NB4 (cell line): ENCODE results near the gene RTL1.

Experiments
- DNase-seq: peaks from one replicate; pipeline ENCODE4 v3.0.0; 2010; ENCODE audit warnings: low read depth
- H3K4me3 ChIP-seq: one replicate; pipeline ENCODE4 v1.5.1; 2011; ENCODE audit warnings: mild to moderate bottlenecking, low read depth, low read length, moderate library complexity
- MAX ChIP-seq: IDR thresholded peaks from 2 replicates; pipeline ENCODE4 v1.6.1; 2011; ENCODE audit warnings: low read depth, low read length
- MYC ChIP-seq: IDR thresholded peaks from 2 replicates; pipeline ENCODE4 v1.6.1; 2011; ENCODE audit warnings: low read depth, low read length
- POLR2A ChIP-seq: IDR thresholded peaks from 2 replicates; pipeline ENCODE4 v1.6.1; 2011; ENCODE audit warnings: mild to moderate bottlenecking; ENCODE audit not compliant: insufficient read length; ENCODE audit errors: extremely low read depth
- TF ChIP-seq, protein P1 (sequence below): IDR thresholded peaks from one replicate; pipeline ENCODE4 v1.5.1; 2012; ENCODE audit warnings: low read depth, low read length

RTL1 gene

DNA sequence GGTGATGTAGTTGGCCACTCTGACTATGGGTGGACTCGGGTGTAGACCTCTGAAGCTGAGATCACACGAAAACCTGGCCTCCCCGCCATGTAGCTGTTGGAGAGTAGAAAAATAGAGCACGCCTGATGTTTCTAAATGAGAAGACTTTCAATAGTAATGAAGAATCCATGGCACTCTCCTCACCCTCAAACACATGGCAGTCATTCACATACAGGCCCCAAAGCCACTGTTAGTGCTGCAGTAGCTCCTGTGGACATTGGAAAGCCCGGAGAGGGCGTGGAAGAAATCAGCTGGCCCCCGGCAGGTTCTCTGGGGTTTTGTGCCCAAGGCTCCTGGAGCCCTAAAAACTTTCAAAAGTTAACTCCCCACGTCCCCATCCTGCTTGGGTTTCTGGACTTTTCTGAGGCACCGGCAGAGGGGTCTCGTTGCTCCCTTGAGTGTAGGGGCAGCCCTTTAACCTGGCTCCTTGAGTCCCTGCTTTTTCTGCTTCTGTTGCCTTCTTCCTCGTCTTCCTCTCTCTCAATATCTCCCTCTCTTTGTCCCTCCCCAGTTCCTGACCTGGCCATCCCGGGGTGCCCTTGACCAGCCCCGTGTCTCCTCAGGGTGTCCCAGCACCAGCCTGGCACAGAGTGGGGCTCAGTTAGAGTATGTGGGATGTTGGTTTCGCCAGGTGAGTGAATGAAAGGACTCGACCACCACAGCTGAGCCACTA lies 69.3 kb downstream of the RTL1 start:
- TF ChIP-seq POLR2A (no peak), MYC (no peak), MAX (no peak)
- TF ChIP-seq, protein P1, sequence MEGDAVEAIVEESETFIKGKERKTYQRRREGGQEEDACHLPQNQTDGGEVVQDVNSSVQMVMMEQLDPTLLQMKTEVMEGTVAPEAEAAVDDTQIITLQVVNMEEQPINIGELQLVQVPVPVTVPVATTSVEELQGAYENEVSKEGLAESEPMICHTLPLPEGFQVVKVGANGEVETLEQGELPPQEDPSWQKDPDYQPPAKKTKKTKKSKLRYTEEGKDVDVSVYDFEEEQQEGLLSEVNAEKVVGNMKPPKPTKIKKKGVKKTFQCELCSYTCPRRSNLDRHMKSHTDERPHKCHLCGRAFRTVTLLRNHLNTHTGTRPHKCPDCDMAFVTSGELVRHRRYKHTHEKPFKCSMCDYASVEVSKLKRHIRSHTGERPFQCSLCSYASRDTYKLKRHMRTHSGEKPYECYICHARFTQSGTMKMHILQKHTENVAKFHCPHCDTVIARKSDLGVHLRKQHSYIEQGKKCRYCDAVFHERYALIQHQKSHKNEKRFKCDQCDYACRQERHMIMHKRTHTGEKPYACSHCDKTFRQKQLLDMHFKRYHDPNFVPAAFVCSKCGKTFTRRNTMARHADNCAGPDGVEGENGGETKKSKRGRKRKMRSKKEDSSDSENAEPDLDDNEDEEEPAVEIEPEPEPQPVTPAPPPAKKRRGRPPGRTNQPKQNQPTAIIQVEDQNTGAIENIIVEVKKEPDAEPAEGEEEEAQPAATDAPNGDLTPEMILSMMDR, result no peak
- H3K4me3 ChIP-seq, result no peak overlapping the region
- no peak for DNase-seq

GRCh38 chr14:100832311-100832960 lies 71.1 kb downstream of the RTL1 start:
- DNase-seq, result no peak
- TF ChIP-seq POLR2A, result no peak
- TF ChIP-seq MAX, result no peak
- no peak for TF ChIP-seq MYC
- TF ChIP-seq, protein P1, result no peak
- no peak overlapping the region for H3K4me3 ChIP-seq

GRCh38 chr14:100830681-100831080 lies 72.8 kb downstream of the RTL1 start:
- no peak for DNase-seq
- TF ChIP-seq POLR2A (no peak), MYC (no peak), MAX (no peak)
- TF ChIP-seq, protein P1, result no peak
- H3K4me3 ChIP-seq, result no peak overlapping the region
